GM21447 (cell line): ENCODE results near the gene RADX.
"Not testable (repeated sequence)": the region's sequence is repeated elsewhere in the genome, so short reads cannot be mapped to it uniquely, and the experiment has no call there.

Experiments
- ATAC-seq: cut with Tn5 transposase; IDR thresholded peaks from one replicate; pipeline ENCODE4 v1.9.1; 2021; ENCODE audit not compliant: unreplicated experiment

RADX gene

GRCh38 chrX:106611679-106612392 is at the start of gene RADX:
Gene RADX, plus strand, starts transcription at chrX:106611978. Its CDS starts 103 bp downstream, at chrX:106612081.
- peak; percentile 97 for ATAC-seq

- ATAC-seq: no peak
These were observed 46.8 kb upstream of the RADX start for GRCh38 chrX:106564986-106565385.

GRCh38 chrX:106566362-106566761 is 45.4 kb upstream of the RADX start:
- no peak for ATAC-seq

GRCh38 chrX:106581856-106582255 is 29.9 kb upstream of the RADX start:
- ATAC-seq: no peak

GRCh38 chrX:106585478-106585877 is 26.3 kb upstream of the RADX start:
- no peak for ATAC-seq

GRCh38 chrX:106588801-106589200 is 23.0 kb upstream of the RADX start:
- no peak for ATAC-seq

GRCh38 chrX:106599411-106599810 is 12.4 kb upstream of the RADX start:
- ATAC-seq: no peak

- ATAC-seq: no peak
These were observed 5.2 kb upstream of the RADX start for GRCh38 chrX:106606571-106606970.

- ATAC-seq: no peak
These were observed 3.8 kb upstream of the RADX start for GRCh38 chrX:106608016-106608415.

- no peak for ATAC-seq
These were observed 480 bp upstream of the RADX start for GRCh38 chrX:106611317-106611678.

GRCh38 chrX:106612393-106612763 is 600 bp downstream of the RADX start:
- ATAC-seq: peak; percentile 26

GRCh38 chrX:106613277-106613676 is 1.5 kb downstream of the RADX start:
- no peak for ATAC-seq

- ATAC-seq: no peak
These were observed 3.3 kb downstream of the RADX start for GRCh38 chrX:106615041-106615440.

- no peak for ATAC-seq
These were observed 8.0 kb downstream of the RADX start for GRCh38 chrX:106619797-106620196.

GRCh38 chrX:106621836-106622235 is 10.1 kb downstream of the RADX start:
- ATAC-seq: no peak

GRCh38 chrX:106626789-106627188 is 15.0 kb downstream of the RADX start:
- ATAC-seq: no peak

- ATAC-seq: no peak
These were observed 19.8 kb downstream of the RADX start for GRCh38 chrX:106631615-106632014.

- ATAC-seq: peak; percentile 98
These were observed 38.0 kb downstream of the RADX start for GRCh38 chrX:106649523-106650428.

- ATAC-seq: not testable (repeated sequence)
These were observed 41.8 kb downstream of the RADX start for GRCh38 chrX:106653625-106654024.

- no peak for ATAC-seq
These were observed 58.9 kb downstream of the RADX start for GRCh38 chrX:106670631-106671030.

- no peak for ATAC-seq
These were observed 60.7 kb downstream of the RADX start for GRCh38 chrX:106672527-106672926.

- ATAC-seq: no peak
These were observed 68.9 kb downstream of the RADX start for GRCh38 chrX:106680716-106681115.
